ENCODE results near the gene SH2D1B. TPM values are rescaled to one million over a fixed set of nuclear protein-coding genes. Genes with fewer than 3 reads are reported as not detected.

The SH2D1B gene
- total and polyA plus RNA-seq, 2 experiments from 2014 or later, result not detected

- Mint-ChIP-seq H3K36me3 (ENCODE audit: low read depth) (no peaks in the 10 kb centered on the region), H3K27me3 (ENCODE audit: insufficient read depth, low read depth, poor library complexity) (peaks cover 11% of the 10 kb centered on the region), H3K9me3 (no peaks in the 10 kb centered on the region), H3K4me1 (no peaks in the 10 kb centered on the region; the same call in 2 of the 3 replicates), H3K4me3 (no peak within 1 kb of the TSS), H3K27ac (no peak within 1 kb of the TSS)
- no peaks in the 10 kb centered on the region for H3K4me1 ChIP-seq (ENCODE audit: insufficient read depth)
- H3F3A ChIP-seq (replicated peaks; ENCODE audit: low read depth), result no peaks in the 10 kb centered on the region
- H3K79me2 ChIP-seq (replicated peaks; ENCODE audit: insufficient read depth), result no peaks in the 10 kb centered on the region
- no peaks in the 10 kb centered on the region for H3K36me3 ChIP-seq (ENCODE audit: insufficient read depth)
- H3K4me3 ChIP-seq, result no peak within 1 kb of the TSS
- H4K20me1 ChIP-seq (replicated peaks; ENCODE audit: insufficient read depth), result no peaks in the 10 kb centered on the region
- no peak for TF ChIP-seq EZH2 (IDR thresholded peaks at IDR 0.05; ENCODE audit: low read depth, unreplicated experiment)
- no peak for TF ChIP-seq NANOG (IDR thresholded peaks at IDR 0.05; ENCODE audit: borderline replicate concordance)
- TF ChIP-seq ZNF462 (CRISPR knock-in tag; IDR thresholded peaks at IDR 0.05), result no peak
- no peak for TF ChIP-seq JUNB (IDR thresholded peaks at IDR 0.05; ENCODE audit: unreplicated experiment)
- no peak for TF ChIP-seq POLR2AphosphoS5 (IDR thresholded peaks at IDR 0.05; ENCODE audit: low read depth)
- no peak for TF ChIP-seq REST (IDR thresholded peaks at IDR 0.05; ENCODE audit: unreplicated experiment)
- no peak for TF ChIP-seq STAT1 (IDR thresholded peaks at IDR 0.05; ENCODE audit: unreplicated experiment)
- TF ChIP-seq CTCF (conservative IDR thresholded peaks at IDR 0.05; ENCODE audit: low read depth in 2 of 2), result no peak
- TF ChIP-seq ZNF114 (CRISPR knock-in tag; IDR thresholded peaks at IDR 0.05), result no peak
- TF ChIP-seq ZNF331 (CRISPR knock-in tag; IDR thresholded peaks at IDR 0.05; ENCODE audit: low read depth), result no peak
- no peak within 1 kb of the TSS for H3K4me2 ChIP-seq
- no peak within 1 kb of the TSS for H3K27ac ChIP-seq (ENCODE audit: low read depth)
- no peak for ATAC-seq
- no peak within 1 kb of the TSS for H2AFZ ChIP-seq
- no peak for DNase-seq (ENCODE audit: low spot score)
- no peaks in the 10 kb centered on the region for H3K27me3 ChIP-seq (ENCODE audit: insufficient read depth)
- no peaks in the 10 kb centered on the region for H3K9me2 ChIP-seq (ENCODE audit: insufficient read depth)
Measured at GRCh38 chr1:162376691-162377090, 35.2 kb downstream of the SH2D1B start, which contains the start of gene SPATA46. Gene SPATA46, minus strand, starts transcription at chr1:162376854. Its CDS starts 64 bp downstream, at chr1:162376790.
